CD4-positive, alpha-beta T cell treated with Interleukin-6 at 100 ng/mL for 8 hours (primary cell): Measurements from ENCODE around the gene GABRA5.

Experiments
- DNase-seq: peaks from one replicate; pipeline ENCODE4 v3.0.0-alpha.2; 2020; ENCODE audit warnings: mixed read lengths, low spot score

The GABRA5 gene

GRCh38 chr15:26928051-26928450, 61.2 kb downstream of the GABRA5 start:
- no peak for DNase-seq

- no peak for DNase-seq
These were observed 62.7 kb downstream of the GABRA5 start for GRCh38 chr15:26929588-26929987.

GRCh38 chr15:26934848-26935247, 68.0 kb downstream of the GABRA5 start:
- DNase-seq: no peak

GRCh38 chr15:26935322-26935721, 68.5 kb downstream of the GABRA5 start:
- DNase-seq: no peak

GRCh38 chr15:26936502-26936901, 69.6 kb downstream of the GABRA5 start:
- DNase-seq: no peak

GRCh38 chr15:26937134-26937533, 70.3 kb downstream of the GABRA5 start:
- no peak for DNase-seq

- no peak for DNase-seq
These were observed 72.5 kb downstream of the GABRA5 start for GRCh38 chr15:26939398-26939797.

- DNase-seq: no peak
These were observed 74.6 kb downstream of the GABRA5 start for GRCh38 chr15:26941489-26941888.

- DNase-seq: no peak
These were observed 77.0 kb downstream of the GABRA5 start for GRCh38 chr15:26943866-26944265.

GRCh38 chr15:26945046-26945445, 78.2 kb downstream of the GABRA5 start:
- no peak for DNase-seq

GRCh38 chr15:26950001-26950400, 83.1 kb downstream of the GABRA5 start:
- DNase-seq: no peak

GRCh38 chr15:26954403-26954802, 87.5 kb downstream of the GABRA5 start:
- no peak for DNase-seq

- no peak for DNase-seq
These were observed 100.9 kb downstream of the GABRA5 start for GRCh38 chr15:26967719-26968269.

- no peak for DNase-seq
These were observed 101.9 kb downstream of the GABRA5 start for GRCh38 chr15:26968806-26969205.

- no peak for DNase-seq
These were observed 103.9 kb downstream of the GABRA5 start, which contains the start of gene GABRG3 for GRCh38 chr15:26970712-26971210. Gene GABRG3, plus strand, starts transcription at chr15:26971181.

- no peak for DNase-seq
These were observed 104.6 kb downstream of the GABRA5 start for GRCh38 chr15:26971271-26972018.

- no peak for DNase-seq
These were observed 105.8 kb downstream of the GABRA5 start for GRCh38 chr15:26972636-26973035.

GRCh38 chr15:26974120-26974780, 107.4 kb downstream of the GABRA5 start:
- no peak for DNase-seq

GRCh38 chr15:26981492-26981891, 114.6 kb downstream of the GABRA5 start:
- DNase-seq: no peak

- no peak for DNase-seq
These were observed 117.0 kb downstream of the GABRA5 start for GRCh38 chr15:26983822-26984221.

- DNase-seq: no peak
These were observed 118.2 kb downstream of the GABRA5 start for GRCh38 chr15:26985050-26985449.

- no peak for DNase-seq
These were observed 129.4 kb downstream of the GABRA5 start for GRCh38 chr15:26996250-26996649.
